Mesendoderm (in vitro differentiated cells): ENCODE data around the gene MECP2.
A peak's percentile ranks its signal among the peaks of the same experiment; 100 is the strongest.

Source experiments
- DNase-seq: peaks from one replicate; pipeline ENCODE4 v3.0.0; 2013
- H2AK5ac ChIP-seq: 2 replicates; pipeline ENCODE4 v1.6.1; 2013; ENCODE audit warnings: low read length, inconsistent platforms
- H2BK120ac ChIP-seq: 2 replicates; pipeline ENCODE4 v1.6.1; 2013; ENCODE audit warnings: low read depth, mild to moderate bottlenecking, low read length, moderate library complexity, mixed read lengths
- H2BK15ac ChIP-seq: replicated peaks from 2 replicates; pipeline ENCODE4 v1.6.1; 2013; ENCODE audit warnings: low read depth, mild to moderate bottlenecking, moderate library complexity
- H2BK5ac ChIP-seq: 2 replicates; pipeline ENCODE4 v1.6.1; 2013; ENCODE audit warnings: low read length, inconsistent platforms
- H3K18ac ChIP-seq: 2 replicates; pipeline ENCODE4 v1.6.1; 2013; ENCODE audit warnings: mild to moderate bottlenecking, low read length, mixed read lengths
- H3K23ac ChIP-seq: one replicate; pipeline ENCODE4 v1.6.1; 2013; ENCODE audit warnings: low read length
- H3K27ac ChIP-seq: 2 replicates; pipeline ENCODE4 v1.5.1; 2013; ENCODE audit warnings: low read depth, mild to moderate bottlenecking, inconsistent platforms, low read length, moderate library complexity
- H3K27me3 ChIP-seq: 2 replicates; pipeline ENCODE4 v1.6.1; 2013; ENCODE audit warnings: low read length, control low read depth, mild to moderate bottlenecking, inconsistent platforms; ENCODE audit not compliant: insufficient read depth, poor library complexity
- H3K36me3 ChIP-seq: 2 replicates; pipeline ENCODE4 v1.6.1; 2013; ENCODE audit warnings: low read length, inconsistent platforms; ENCODE audit not compliant: control insufficient read depth, insufficient read depth
- H3K4ac ChIP-seq: one replicate; pipeline ENCODE4 v1.6.1; 2013; ENCODE audit warnings: low read depth, mild to moderate bottlenecking, low read length, moderate library complexity
- H3K4me1 ChIP-seq: 2 replicates; pipeline ENCODE4 v1.6.1; 2013; ENCODE audit warnings: low read depth, low read length, inconsistent platforms; ENCODE audit not compliant: control insufficient read depth
- H3K4me2 ChIP-seq: 2 replicates; pipeline ENCODE4 v1.6.1; 2013; ENCODE audit warnings: low read length
- H3K4me3 ChIP-seq: 2 replicates; pipeline ENCODE4 v1.5.1; 2013; ENCODE audit warnings: mild to moderate bottlenecking, low read length
- H3K56ac ChIP-seq: one replicate; pipeline ENCODE4 v1.6.1; 2013; ENCODE audit warnings: low read length
- H3K79me1 ChIP-seq: 2 replicates; pipeline ENCODE4 v1.6.1; 2013; ENCODE audit warnings: low read length, inconsistent platforms
- H3K79me2 ChIP-seq: 2 replicates; pipeline ENCODE4 v1.6.1; 2013; ENCODE audit warnings: mild to moderate bottlenecking, low read length; ENCODE audit not compliant: control insufficient read depth, insufficient read depth
- H3K9ac ChIP-seq: 2 replicates; pipeline ENCODE4 v1.6.1; 2013; ENCODE audit warnings: low read length, inconsistent platforms
- H4K5ac ChIP-seq: one replicate; pipeline ENCODE4 v1.6.1; 2013; ENCODE audit warnings: low read length
- H4K8ac ChIP-seq: one replicate; pipeline ENCODE4 v1.6.1; 2013; ENCODE audit warnings: low read depth, mild to moderate bottlenecking, control low read depth, low read length, moderate library complexity
- WGBS: extraction: QIAGEN DNeasy Blood & Tissue Kit; methylation state at CpG from one replicate; pipeline ENCODE4 v1.1.7; 2013; ENCODE audit warnings: low lambda C conversion rate, missing lambda C conversion rate; ENCODE audit not compliant: insufficient coverage; ENCODE audit errors: extremely low coverage; 5-methylcytosine and 5-hydroxymethylcytosine counted together

The MECP2 gene

GRCh38 chrX:154113729-154114128 lies 16.2 kb upstream of the MECP2 start:
- Histone ChIP-seq H3K4me3 (no peak overlapping the region), H3K9ac (no peak overlapping the region), H3K4me1 (no peaks in the 10 kb centered on the region), H3K4ac (no peak overlapping the region), H3K79me2 (no peaks in the 10 kb centered on the region), H3K56ac (no peak overlapping the region), H2BK120ac (no peak overlapping the region), H3K4me2 (no peak overlapping the region), H2BK5ac (no peak overlapping the region), H3K36me3 (no peaks in the 10 kb centered on the region), H4K5ac (no peak overlapping the region), H3K23ac (no peak overlapping the region), H2AK5ac (no peak overlapping the region), H3K18ac (no peak overlapping the region), H2BK15ac (no peak overlapping the region), H3K79me1 (no peaks in the 10 kb centered on the region), H3K27me3 (no peaks in the 10 kb centered on the region), H3K27ac (no peak overlapping the region), H4K8ac (no peak overlapping the region)
- DNase-seq = no peak
- no CpG with 5 or more reads among the region's 6 CpGs for WGBS

- Histone ChIP-seq H3K18ac (no peak overlapping the region), H2AK5ac (no peak overlapping the region), H3K27ac (no peak overlapping the region), H3K4me2 (no peak overlapping the region), H3K4ac (no peak overlapping the region), H3K9ac (no peak overlapping the region), H3K79me1 (peaks cover 2% of the 10 kb centered on the region), H3K79me2 (peaks cover 30% of the 10 kb centered on the region), H4K8ac (no peak overlapping the region), H2BK120ac (no peak overlapping the region), H3K36me3 (no peaks in the 10 kb centered on the region), H4K5ac (no peak overlapping the region), H3K27me3 (no peaks in the 10 kb centered on the region), H3K56ac (no peak overlapping the region), H2BK15ac (no peak overlapping the region), H3K4me1 (peaks cover 4% of the 10 kb centered on the region), H3K23ac (no peak overlapping the region), H3K4me3 (no peak overlapping the region), H2BK5ac (no peak overlapping the region)
- no CpG with 5 or more reads among the region's 2 CpGs for WGBS
- DNase-seq = no peak
Measured at GRCh38 chrX:154098551-154098950, 1.0 kb upstream of the MECP2 start.

- DNase-seq = peak; percentile 70
- Histone ChIP-seq H3K4me2 (peak overlapping the region; percentile 67), H3K9ac (peak overlapping the region; percentile 80), H3K79me1 (peaks cover 2% of the 10 kb centered on the region), H4K8ac (peak overlapping the region; percentile 76), H3K56ac (peak overlapping the region; percentile 88), H3K27me3 (no peaks in the 10 kb centered on the region), H2AK5ac (no peak overlapping the region), H2BK15ac (no peak overlapping the region), H3K4ac (peak overlapping the region; percentile 79), H3K23ac (no peak overlapping the region), H3K4me1 (peaks cover 4% of the 10 kb centered on the region), H3K36me3 (no peaks in the 10 kb centered on the region), H4K5ac (no peak overlapping the region), H2BK120ac (no peak overlapping the region), H3K79me2 (peaks cover 41% of the 10 kb centered on the region), H3K18ac (peak overlapping the region; percentile 100), H3K27ac (peak overlapping the region; percentile 76), H2BK5ac (no peak overlapping the region), H3K4me3 (peak overlapping the region; percentile 49)
- no CpG with 5 or more reads among the region's 80 CpGs for WGBS
Measured at GRCh38 chrX:154097003-154097588, 421 bp downstream of the MECP2 start.

GRCh38 chrX:154096140-154097002 lies 1.1 kb downstream of the MECP2 start:
- Histone ChIP-seq H2BK5ac (no peak overlapping the region), H2AK5ac (no peak overlapping the region), H2BK120ac (no peak overlapping the region), H4K8ac (no peak overlapping the region), H3K18ac (peak overlapping the region; percentile 100), H3K4me3 (peak overlapping the region; percentile 49), H3K79me2 (peaks cover 47% of the 10 kb centered on the region), H3K36me3 (no peaks in the 10 kb centered on the region), H3K23ac (no peak overlapping the region), H3K9ac (peak overlapping the region; percentile 80), H3K27me3 (no peaks in the 10 kb centered on the region), H3K4me2 (peak overlapping the region; percentile 67), H3K4me1 (peaks cover 7% of the 10 kb centered on the region), H3K4ac (no peak overlapping the region), H3K56ac (peak overlapping the region; percentile 85), H2BK15ac (no peak overlapping the region), H3K79me1 (peaks cover 2% of the 10 kb centered on the region), H3K27ac (no peak overlapping the region), H4K5ac (no peak overlapping the region)
- no peak for DNase-seq
- WGBS = no CpG with 5 or more reads among the region's 31 CpGs

GRCh38 chrX:154094833-154095232 lies 2.7 kb downstream of the MECP2 start:
- Histone ChIP-seq H3K79me1 (peaks cover 2% of the 10 kb centered on the region), H2BK5ac (no peak overlapping the region), H3K4me1 (peaks cover 7% of the 10 kb centered on the region), H3K36me3 (no peaks in the 10 kb centered on the region), H3K27me3 (no peaks in the 10 kb centered on the region), H4K5ac (no peak overlapping the region), H3K9ac (no peak overlapping the region), H2AK5ac (no peak overlapping the region), H3K79me2 (peaks cover 53% of the 10 kb centered on the region), H2BK15ac (no peak overlapping the region), H3K4ac (no peak overlapping the region), H4K8ac (no peak overlapping the region), H3K4me2 (no peak overlapping the region), H3K4me3 (no peak overlapping the region), H3K27ac (no peak overlapping the region), H2BK120ac (no peak overlapping the region), H3K18ac (no peak overlapping the region), H3K56ac (peak overlapping the region; percentile 25), H3K23ac (no peak overlapping the region)
- no CpG with 5 or more reads among the region's 6 CpGs for WGBS
- DNase-seq = no peak
